Tracheal epithelial cell (primary cell): Measurements from ENCODE around the gene MFSD1. TPM values are rescaled to one million over a fixed set of nuclear protein-coding genes. Genes with fewer than 3 reads are reported as not detected.

Experiments used
- total RNA-seq: library from RNA; depleted of rRNA; stranded (reverse); fragments of >200 nt; gene quantifications from 2 replicates; pipeline ENCODE4 v1.2.1, GENCODE V29; 2014

The MFSD1 gene
- 48.4 and 55.7 TPM in 2 replicates for total RNA-seq

GRCh38 chr3:158801696-158802408, at the start of gene MFSD1:
Gene MFSD1, plus strand, starts transcription at chr3:158802054. Its CDS starts 99 bp downstream, at chr3:158802153.

Other genes with a start within 250 kb of the MFSD1 start
- gene MLF1, start 230.9 kb upstream of the MFSD1 start, total RNA-seq, result 4.9 and 10.4 TPM in 2 replicates
- 46.0 and 54.5 TPM in 2 replicates for gene GFM1, start 157.5 kb upstream of the MFSD1 start, total RNA-seq
- 3.9 and 4.0 TPM in 2 replicates for gene LXN, start 129.4 kb upstream of the MFSD1 start, total RNA-seq
- 0.85 and 1.2 TPM in 2 replicates for gene RARRES1, start 69.6 kb upstream of the MFSD1 start, total RNA-seq